NCI-H69 (cell line): ENCODE measurements around the gene RALA.

Source experiments
- DNase-seq: peaks from one replicate; lab custom pipeline; 2025; lab: John Stamatoyannopoulos, UW

Gene RALA, protein sequence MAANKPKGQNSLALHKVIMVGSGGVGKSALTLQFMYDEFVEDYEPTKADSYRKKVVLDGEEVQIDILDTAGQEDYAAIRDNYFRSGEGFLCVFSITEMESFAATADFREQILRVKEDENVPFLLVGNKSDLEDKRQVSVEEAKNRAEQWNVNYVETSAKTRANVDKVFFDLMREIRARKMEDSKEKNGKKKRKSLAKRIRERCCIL

DNA sequence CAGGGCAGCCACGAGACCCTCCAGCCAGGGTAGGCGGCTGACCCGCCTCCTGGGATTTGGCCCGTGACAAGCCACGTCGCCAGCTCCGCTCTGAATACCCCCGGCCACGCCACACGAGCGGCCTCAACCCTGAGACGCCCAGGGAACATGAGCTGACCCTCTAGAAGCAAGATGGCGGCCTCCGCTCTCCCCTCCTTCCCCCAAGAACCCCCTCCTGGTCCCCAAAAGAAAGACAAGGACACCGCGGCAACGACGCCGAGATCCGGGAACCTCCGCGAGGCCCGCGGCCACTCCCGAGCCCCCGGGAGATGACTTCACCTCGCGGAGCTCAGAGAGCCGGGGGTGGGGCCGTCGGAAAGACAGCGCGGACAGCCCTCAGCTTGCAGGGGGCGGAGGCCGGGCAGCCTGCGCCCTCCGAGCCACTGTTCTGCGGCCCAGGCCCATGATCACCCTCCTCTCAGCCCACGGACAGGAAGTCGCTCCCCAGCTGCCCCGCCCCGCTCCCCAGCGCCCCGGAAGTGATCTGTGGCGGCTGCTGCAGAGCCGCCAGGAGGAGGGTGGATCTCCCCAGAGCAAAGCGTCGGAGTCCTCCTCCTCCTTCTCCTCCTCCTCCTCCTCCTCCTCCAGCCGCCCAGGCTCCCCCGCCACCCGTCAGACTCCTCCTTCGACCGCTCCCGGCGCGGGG lies at the start of gene RALA:
TSS of gene RALA (plus strand) at position 526 of the 685 bp plus-strand sequence. CDS start 63,096 bp downstream, outside the sequence.
- peak; percentile 96 for DNase-seq

DNA sequence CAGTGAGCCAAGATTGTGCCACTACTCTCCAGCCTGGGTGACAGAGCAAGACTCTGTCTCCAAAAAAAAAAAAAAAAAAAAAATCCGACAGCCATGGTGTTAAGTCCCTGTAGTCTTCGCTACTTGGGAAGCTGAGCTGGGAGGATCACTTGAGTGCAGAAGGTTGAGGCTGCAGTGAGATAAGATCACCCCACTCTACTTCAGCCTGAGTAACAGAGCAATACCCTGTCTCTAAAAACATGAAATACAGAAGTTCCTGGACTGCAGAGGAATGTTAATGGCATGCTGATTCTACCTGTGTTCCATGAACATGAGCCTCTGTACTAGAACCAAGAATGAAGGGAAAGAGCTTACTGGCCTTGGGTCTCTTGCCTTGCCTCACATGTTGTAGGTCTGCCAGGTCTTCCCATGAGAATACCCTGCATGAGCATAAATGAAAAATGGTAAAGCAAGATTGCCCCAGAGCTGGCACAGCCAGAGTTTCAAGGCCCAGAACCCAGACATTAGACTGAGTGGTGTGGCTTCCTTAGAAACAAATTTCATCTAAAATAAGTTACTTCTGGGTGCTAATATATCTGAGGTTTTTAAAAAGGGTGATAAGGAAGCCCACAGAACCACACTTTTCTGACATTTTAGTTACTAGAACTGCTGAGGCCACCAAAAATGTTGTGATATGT lies 48.6 kb upstream of the RALA start:
- no peak for DNase-seq

DNA sequence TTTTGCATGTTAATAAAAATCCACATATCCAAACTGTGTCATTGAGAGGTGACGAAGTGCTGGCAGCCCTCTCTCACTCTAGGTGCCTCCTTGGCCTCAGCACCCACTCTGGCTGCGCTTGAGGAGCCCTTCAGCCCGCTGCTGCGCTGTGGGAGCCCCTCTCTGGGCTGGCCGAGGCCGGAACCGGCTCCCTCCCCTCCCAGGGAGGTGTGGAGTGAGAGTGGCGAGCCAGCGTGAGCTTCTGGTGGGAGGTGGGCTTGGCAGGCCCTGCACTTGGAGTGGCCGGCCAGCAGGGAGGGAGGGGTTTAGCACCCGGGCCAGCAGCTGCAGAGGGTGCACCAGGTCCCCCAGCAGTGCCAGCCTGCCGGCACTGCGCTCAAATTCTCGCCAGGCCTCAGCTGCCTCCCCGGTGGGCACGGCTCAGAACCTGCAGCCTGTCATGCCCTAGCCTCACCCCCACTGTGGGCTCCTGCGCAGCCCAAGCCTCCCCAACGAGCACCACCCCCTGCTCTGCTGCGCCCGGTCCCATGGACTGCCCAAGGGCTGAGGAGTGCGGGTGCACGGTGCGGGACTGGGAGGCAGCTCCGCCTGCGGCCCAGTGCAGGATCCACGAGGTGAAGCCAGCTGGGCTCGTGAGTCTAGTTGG lies 46.0 kb upstream of the RALA start:
- no peak for DNase-seq

DNA sequence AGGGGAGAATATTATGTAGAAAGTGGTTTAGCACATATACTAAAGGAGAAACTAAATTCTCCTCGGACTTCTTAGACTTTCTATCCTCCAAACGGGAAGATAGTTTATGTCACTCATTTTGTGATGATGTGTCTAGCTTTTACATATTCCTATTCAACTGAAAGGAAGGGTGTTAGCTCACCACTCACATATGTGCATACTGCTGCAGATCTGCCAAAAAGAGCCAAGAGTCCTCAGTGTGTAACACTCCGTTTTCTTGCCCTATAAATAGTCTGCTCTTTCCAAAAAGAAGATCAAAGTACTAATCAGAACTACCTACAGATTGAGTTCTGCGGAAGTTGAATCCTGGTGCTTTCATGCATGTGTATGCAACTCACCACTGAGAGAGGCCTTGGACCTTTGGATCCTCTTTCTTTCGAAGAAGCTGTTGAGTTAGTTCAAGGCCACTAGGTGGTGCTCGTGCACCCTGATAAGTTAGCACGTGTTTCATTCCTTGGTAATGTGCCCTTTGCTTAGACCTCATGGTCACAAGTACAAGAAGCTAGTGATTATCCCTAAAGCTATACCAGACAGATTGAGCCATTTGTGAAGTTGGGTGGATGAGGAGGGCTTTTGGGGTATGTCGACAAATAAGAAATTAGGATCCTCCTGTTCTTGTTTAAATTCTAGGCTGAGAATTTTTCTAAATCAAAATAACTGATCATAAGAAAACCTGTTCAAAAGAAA lies 43.1 kb upstream of the RALA start:
- DNase-seq, result peak; percentile 95

DNA sequence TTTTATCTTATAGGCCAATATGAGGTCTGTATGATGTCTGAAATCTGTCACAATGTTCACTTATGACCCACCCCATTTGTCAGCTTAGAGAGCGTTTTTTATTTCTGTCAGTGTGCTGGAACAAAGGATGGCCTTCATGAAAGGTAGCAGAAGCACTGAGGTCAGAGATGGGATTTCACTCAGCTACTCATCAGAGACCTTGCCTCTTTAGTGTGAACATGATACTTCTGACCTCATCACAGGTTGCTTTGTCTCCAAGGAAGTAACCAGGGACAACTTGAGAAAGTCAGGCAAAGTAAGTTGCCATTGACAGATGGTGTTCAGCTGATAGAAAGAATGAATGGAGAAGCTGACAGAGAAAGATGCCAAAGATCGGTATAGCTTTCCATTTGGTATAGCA lies 40.8 kb upstream of the RALA start:
- DNase-seq, result peak; percentile 79

DNA sequence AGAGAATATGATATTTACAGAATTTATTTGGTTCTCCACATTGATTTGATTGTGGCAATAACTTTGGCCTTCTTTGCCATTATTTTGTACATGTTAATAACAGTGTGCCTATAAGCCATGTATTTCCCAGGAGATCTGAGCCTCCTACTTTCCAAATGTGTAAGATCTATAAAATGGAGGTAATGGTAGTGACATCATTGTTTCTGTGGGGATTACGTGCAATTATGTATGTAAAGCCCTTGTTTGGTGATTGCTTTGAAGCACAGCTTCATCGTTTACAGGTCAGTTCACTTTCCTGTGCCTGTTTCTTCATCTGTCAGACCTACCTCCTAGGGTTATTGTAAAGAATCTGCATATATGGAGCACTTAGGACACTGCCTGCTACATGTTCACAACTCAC lies 39.8 kb upstream of the RALA start:
- peak; percentile 86 for DNase-seq

DNA sequence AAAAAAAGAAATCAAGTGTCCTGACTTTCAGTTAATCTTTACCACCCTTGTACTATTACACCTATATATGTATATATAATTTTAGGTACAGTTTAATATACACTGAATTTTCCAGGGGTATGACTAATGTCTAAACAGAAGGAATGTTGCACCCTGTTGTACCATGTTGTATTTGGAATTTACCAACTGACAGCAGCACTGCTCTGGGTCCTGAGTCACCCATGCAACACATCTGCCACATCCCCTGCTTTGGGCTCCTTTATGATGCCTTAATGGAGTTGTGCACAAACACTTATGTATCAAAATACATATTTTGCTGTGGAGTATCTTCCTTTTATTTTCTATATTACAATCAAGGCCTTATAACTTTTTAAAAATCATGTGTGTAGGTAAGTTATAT lies 36.0 kb upstream of the RALA start:
- DNase-seq, result no peak

DNA sequence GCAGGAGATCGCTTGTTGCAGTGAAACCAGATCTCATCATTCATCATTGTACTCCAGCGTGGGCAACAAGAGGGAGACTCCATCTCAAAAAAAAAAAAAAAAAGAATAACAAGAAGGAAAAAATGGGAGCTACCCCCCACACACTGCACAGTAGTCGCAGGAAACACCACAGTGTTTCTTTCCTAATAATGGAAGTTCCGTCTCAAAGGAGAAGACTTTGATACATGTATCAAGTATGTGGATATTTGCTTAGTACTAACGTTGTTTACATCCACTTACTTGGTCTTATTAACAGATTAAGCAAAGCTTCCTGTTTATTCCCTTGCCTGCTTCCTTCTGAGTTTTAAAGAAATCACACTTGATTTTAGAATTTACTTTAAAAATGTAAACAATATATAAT lies 35.0 kb upstream of the RALA start:
- no peak for DNase-seq

DNA sequence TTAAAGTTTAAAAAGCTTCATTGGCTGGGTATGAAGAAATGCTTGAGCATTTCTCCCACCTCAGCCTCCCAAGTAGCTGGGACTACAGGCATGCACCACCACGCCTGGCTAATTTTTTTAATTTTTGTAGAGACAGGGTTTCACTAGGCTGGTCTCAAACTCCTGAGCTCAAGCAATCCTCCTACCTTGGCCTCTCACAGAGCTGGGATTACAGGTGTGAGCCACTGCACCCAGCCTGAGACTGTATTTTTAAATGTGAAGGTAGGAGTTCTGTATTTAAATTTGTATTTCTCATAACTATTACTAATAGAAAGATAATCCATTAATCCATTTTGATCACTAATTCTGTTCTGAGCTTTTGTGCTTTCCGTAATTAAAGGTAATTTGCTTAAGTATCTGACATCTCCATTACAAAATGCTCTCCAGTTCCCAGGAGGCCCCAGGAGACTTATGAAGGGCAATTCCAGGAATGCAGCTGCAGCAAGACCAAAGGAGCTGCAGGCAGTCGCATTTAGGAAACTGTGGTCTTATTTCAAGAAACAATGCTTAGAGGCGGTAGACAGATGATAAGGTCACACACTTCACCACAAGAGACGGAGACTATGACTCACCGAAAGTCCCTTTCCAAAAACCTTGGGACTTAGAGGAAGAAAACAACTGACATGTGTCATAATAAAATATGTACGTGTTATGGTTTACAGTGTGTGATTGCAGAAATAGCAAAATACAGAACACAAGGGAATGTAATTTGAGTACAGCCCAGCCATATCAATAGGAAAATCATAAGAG lies 33.9 kb upstream of the RALA start:
- peak; percentile 91 for DNase-seq

DNA sequence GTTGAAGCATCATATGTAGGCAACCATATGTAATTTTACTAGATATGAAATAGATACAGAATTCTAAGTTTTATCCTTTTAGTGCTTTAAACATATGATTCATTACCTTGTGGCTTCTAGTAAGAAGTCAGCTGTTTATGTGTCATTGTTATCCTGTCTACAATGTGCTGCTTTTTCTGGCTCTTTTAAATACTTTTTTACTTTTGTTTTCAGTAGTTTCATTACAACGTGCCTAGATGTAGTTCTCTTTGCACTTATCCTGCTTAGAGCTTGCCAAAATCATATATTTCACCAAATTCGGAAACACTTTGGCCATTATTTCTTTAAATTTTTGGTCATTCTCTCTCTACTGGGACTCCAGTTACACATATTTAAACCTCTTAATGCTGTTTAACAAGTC lies 30.8 kb upstream of the RALA start:
- DNase-seq, result no peak

DNA sequence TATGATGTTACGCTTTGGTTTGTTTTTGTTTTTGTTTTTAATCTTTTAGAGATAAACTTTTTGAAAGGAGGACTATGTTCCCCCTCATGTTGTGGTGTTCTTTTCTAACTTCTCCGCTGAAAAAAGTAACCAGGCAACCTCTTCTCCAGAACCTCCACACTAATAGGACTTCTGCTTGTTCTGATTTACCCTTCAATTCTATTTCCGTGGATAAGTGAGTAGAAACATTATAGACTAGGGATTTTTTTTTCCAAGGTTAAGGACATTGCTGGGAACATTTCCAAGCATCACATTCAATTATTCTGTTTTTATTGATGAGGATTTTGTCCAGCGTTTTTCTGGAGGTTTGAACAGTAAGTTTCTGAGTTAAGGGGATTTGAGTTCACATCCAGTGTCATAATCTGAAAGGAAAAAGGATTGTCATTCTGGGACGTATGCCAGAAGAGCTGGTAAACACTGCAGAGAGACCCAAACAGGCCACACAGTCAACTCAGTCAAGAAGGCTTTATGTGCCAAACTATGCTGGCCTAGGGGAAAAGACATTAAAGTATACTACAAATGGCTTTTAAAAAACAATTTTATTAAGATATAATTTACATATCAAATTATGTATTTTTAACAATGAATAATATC lies 28.3 kb upstream of the RALA start:
- peak; percentile 43 for DNase-seq

DNA sequence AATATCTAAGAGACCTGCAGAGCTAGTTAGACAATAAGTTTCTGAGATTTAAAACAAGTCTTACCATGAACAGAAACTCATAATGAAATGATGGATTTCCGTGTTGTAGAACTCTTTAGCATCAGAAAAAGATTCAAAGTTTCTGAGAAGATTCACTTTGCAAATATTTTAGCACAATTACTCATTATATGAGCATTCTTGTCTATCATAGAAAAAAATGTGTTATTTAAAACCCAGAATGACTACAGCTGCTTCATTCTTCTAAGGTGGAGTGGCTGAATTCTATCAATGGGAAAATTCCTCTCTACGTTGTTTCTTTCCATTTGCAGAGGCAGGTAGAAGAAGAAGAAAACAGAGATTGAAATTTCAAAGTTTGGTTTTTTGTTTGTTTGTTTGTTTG lies 21.0 kb upstream of the RALA start:
- DNase-seq, result no peak

DNA sequence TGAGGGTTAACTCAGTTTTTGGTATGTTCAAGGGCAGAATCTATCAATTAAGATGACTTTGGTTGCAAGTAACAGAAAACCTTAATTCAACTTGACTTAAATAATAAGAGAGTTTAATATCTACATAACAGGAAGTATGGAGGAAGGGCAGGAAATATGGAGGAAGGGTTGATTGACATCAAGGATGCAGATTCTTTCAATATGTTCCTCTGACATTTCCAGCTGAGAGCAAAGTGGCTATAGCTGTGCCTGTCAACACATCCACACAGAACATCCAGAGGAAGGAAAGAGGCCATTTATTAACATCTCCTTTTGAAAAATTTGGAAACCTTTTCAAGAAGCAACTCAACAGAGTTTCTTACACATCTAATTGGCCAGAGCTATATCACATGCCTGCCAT lies 19.4 kb upstream of the RALA start:
- DNase-seq, result no peak

DNA sequence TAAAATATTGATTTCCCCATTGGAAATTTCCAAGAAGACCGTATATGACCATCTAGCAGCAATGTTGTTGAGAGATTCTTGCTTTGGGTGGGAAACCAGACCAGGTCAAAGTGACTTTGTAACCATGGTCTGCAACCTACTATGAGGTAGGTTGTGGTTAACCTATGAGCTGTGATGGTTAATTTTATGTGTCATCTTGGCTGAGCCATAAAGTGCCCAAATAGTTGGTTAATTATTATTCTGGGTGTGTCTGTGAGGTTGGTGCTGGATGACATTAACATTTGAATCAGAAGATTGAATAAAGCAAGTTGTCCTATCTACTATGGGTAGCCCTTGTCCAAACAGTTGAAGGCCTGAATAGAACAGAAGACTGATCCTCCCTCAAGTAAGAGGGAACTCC lies 18.3 kb upstream of the RALA start:
- no peak for DNase-seq

DNA sequence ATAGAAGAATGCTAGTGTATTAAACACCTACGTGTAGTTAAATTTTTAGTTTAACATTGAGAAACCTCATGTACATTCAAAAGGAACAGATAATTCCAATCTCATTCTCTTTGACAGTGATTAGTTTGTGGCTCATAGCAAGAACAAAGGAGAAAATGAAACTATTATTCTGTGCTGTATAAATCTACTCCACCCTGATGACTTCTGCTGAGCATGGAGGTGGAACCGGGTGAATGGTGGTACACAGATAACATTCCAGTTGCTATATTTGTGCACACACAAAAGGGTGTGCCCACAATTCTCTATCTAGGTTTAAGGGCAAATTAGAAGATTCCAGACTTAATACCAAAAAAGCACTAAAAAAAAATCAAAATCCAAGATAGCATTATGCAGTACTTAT lies 17.0 kb upstream of the RALA start:
- DNase-seq, result no peak

DNA sequence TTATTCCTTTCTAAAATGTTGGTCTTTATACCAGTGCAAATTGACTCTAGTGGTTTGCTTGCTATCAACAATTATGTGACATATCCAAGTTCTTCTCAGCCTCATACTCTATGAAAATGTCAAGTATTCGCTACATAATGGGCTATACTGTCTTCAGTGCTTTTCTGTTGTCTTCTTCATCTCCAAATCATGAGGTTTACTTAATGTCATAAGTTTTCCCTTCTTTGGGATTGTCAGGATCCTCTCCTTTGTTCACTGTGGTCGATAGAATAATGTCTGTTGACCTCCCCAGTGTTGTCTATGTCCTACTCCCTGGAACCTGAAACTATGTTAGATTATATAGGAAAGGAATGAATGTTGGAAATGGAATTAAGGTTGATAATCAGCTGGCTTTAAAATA lies 16.4 kb upstream of the RALA start:
- no peak for DNase-seq

DNA sequence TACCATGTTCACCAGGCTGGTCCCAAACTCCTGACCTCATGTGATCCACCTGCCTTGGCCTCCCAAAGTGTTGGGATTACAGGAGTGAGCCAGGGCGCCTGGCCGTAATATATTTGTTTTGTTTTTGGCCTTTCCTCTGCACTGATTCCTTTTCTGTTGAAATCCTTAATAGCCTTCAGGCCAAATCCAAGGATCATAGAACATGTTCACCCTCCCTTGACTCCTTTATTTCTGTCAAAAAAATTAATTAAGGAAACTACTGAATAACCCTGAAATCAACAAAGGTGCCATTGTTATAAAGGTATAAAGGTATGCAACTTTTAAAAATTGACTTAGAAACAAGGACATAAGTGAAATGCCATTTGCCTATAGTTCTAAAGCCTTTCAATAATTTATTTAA lies 15.5 kb upstream of the RALA start:
- DNase-seq, result no peak

DNA sequence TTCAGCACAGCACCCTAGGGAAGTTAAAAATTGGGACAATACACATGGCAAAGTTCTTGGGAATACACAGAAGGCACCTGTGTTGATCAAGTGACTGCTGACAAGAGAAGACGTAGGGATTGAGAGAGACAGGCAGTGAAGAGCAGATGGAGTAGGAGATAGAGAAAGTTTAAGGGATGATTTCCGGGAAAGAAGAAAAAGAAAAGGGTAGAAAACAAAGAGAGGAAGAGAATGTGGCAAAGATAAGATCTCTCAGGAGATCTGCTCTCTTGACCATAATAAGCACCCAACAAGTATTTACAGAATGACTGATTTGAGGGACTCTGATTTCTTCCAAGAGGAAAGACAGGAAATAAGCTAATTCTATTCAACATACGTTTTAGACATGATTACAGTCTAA lies 15.1 kb upstream of the RALA start:
- no peak for DNase-seq

DNA sequence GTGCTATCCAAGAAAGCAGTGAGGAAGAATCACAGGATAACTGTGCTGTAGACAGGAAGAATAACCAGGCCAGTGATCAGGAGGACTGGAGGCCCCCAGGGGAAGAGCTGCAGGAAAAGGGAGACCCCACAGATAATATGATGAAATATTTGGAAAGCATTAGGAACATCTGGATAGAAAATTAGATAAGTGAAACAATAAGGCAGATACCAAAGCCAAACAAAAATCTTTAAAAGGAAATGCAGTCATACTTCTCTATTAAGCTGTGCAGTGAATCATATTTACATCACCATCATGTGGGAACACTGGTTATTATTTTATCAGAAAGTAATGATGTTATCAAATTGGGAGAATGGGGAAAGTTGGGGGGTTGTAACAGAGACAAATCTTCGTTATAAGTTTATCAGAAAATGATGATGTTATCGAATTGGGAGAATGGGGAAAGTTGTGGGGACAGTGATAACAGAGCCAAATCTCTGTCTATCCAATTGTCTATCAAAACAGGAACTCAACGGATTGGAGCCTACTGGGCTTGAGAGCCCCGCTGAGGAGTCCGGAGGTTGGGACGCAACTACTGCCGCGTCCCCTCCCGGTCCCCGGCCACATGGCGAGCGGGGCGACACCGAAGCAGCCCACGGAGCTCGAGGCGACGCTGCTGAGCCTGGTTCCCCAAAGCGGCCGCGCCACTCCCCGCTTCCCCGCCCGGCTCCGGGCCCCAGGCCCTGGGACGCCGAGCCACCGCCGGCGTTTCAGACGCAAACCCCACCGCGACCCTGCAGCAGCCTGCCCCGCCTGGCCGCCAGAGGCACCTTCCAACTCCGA lies 14.0 kb upstream of the RALA start:
- DNase-seq, result no peak

DNA sequence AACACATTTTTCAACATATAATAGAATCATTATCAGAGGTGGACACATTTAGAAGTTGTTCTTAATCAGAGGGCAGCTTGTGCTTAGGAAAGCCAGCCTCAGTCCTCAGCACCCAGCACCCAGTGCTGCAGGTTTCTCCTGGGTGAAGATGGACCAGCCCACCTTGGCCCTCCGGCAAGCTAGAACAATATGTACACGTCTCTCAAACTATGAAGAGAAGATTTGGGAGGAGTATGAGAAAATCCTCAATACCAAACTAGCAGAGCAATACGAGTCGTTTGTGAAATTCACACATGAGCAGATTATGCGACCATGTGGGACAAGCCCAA lies 13.5 kb upstream of the RALA start:
- no peak for DNase-seq
